ENCODE data around the gene HPN. TPM values are rescaled to one million over a fixed set of nuclear protein-coding genes. Genes with fewer than 3 reads are reported as not detected.
A peak's percentile ranks its signal among the peaks of the same experiment; 100 is the strongest.

The HPN gene
- total and polyA plus RNA-seq, 2 experiments from 2014 or later: 14.0 to 17.4 TPM

GRCh38 chr19:35108730-35109129, 67.2 kb downstream of the HPN start:
- H3K4me3 Mint-ChIP-seq: no peak overlapping the region
- Histone ChIP-seq H3K36me3 (ENCODE audit: insufficient read depth) (no peaks in the 10 kb centered on the region), H3K9me2 (ENCODE audit: insufficient read depth) (no peaks in the 10 kb centered on the region), H3K4me3 (no peak overlapping the region), H4K20me1 (replicated peaks; ENCODE audit: insufficient read depth) (no peaks in the 10 kb centered on the region), H3K4me1 (ENCODE audit: insufficient read depth) (peaks cover 4% of the 10 kb centered on the region), H3K4me2 (no peak overlapping the region), H3K79me2 (replicated peaks; ENCODE audit: insufficient read depth) (no peaks in the 10 kb centered on the region), H3K27ac (ENCODE audit: low read depth) (no peak overlapping the region), H3K27me3 (ENCODE audit: insufficient read depth) (no peaks in the 10 kb centered on the region), H2AFZ (no peak overlapping the region), H3F3A (replicated peaks; ENCODE audit: low read depth) (no peaks in the 10 kb centered on the region)
- peaks cover 19% of the 10 kb centered on the region for H3K27me3 Mint-ChIP-seq (ENCODE audit: insufficient read depth, low read depth, poor library complexity)
- H3K36me3 Mint-ChIP-seq (ENCODE audit: low read depth): peaks cover 11% of the 10 kb centered on the region; the same call in 1 of the 3 replicates
- TF ChIP-seq CREB1 (CRISPR knock-in tag; IDR thresholded peaks at IDR 0.05; ENCODE audit: low read depth): no peak
- TF ChIP-seq EZH2phosphoT487 (IDR thresholded peaks at IDR 0.05; ENCODE audit: unreplicated experiment): no peak
- TF ChIP-seq, protein P1, sequence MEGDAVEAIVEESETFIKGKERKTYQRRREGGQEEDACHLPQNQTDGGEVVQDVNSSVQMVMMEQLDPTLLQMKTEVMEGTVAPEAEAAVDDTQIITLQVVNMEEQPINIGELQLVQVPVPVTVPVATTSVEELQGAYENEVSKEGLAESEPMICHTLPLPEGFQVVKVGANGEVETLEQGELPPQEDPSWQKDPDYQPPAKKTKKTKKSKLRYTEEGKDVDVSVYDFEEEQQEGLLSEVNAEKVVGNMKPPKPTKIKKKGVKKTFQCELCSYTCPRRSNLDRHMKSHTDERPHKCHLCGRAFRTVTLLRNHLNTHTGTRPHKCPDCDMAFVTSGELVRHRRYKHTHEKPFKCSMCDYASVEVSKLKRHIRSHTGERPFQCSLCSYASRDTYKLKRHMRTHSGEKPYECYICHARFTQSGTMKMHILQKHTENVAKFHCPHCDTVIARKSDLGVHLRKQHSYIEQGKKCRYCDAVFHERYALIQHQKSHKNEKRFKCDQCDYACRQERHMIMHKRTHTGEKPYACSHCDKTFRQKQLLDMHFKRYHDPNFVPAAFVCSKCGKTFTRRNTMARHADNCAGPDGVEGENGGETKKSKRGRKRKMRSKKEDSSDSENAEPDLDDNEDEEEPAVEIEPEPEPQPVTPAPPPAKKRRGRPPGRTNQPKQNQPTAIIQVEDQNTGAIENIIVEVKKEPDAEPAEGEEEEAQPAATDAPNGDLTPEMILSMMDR (conservative IDR thresholded peaks at IDR 0.05; ENCODE audit: low read depth in 2 of 2): no peak
- no peak for TF ChIP-seq JUNB (IDR thresholded peaks at IDR 0.05; ENCODE audit: unreplicated experiment)
- DNase-seq (ENCODE audit: low spot score) (no peak), ATAC-seq (no peak)
- H3K4me1 Mint-ChIP-seq: peaks cover 16% of the 10 kb centered on the region
- no peak overlapping the region for H3K27ac Mint-ChIP-seq
- H3K9me3 Mint-ChIP-seq: no peaks in the 10 kb centered on the region; the same call in 1 of the 3 replicates

DNA sequence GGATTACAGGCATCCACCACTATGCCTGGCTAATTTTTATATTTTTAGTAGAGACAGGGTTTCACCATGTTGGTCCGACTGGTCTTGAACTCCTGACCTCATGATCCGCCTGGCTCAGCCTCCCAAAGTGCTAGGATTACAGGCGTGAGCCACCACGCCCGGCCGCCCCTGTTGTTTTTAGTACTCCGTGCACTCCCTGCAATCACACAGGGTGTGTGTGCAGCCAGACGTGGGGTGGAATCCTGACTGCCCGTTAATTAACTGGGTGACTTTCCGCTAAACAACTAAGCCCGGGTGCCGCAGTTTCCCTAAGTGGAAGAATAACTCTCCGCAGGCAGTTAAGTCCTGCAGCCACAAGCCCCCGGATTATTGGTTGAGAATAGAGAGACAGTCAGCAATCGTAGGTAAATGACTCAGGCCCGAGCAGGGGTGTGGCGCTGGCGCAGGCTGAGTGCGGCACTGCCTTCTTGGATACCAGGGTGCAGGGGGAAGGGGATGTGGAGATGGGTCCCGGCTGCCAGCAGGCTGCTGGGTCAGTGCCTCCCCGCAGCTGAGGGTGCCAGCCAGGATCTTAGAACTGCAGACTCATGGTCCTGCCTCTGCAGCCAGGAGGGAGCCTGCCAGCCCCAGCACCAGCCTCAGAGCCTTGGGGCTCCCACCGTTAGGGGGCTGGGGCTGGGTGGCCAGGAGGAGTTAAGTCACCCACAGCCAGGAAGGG, 68.0 kb downstream of the HPN start:
- peak overlapping the region; percentile 52; the same call in 1 of the 2 replicates for H3K27ac Mint-ChIP-seq
- H3K36me3 Mint-ChIP-seq (ENCODE audit: low read depth): peaks cover 11% of the 10 kb centered on the region; the same call in 1 of the 3 replicates
- no peaks in the 10 kb centered on the region for H3K27me3 ChIP-seq (ENCODE audit: insufficient read depth)
- peaks cover 21% of the 10 kb centered on the region for H3K4me1 Mint-ChIP-seq
- no peak overlapping the region for H3K4me3 ChIP-seq
- no peaks in the 10 kb centered on the region; the same call in 2 of the 3 replicates for H3K9me3 Mint-ChIP-seq
- H3K36me3 ChIP-seq (ENCODE audit: insufficient read depth): no peaks in the 10 kb centered on the region
- no peaks in the 10 kb centered on the region for H4K20me1 ChIP-seq (replicated peaks; ENCODE audit: insufficient read depth)
- H3K9me2 ChIP-seq (ENCODE audit: insufficient read depth): no peaks in the 10 kb centered on the region
- no peaks in the 10 kb centered on the region for H3K79me2 ChIP-seq (replicated peaks; ENCODE audit: insufficient read depth)
- ATAC-seq (peak; percentile 17), DNase-seq (ENCODE audit: low spot score) (peak; percentile 30)
- H3K4me2 ChIP-seq: no peak overlapping the region
- no peaks in the 10 kb centered on the region for H3F3A ChIP-seq (replicated peaks; ENCODE audit: low read depth)
- H3K4me3 Mint-ChIP-seq: no peak overlapping the region
- peak overlapping the region; percentile 69; the same call in 1 of the 2 replicates for H2AFZ ChIP-seq
- peaks cover 8% of the 10 kb centered on the region for H3K4me1 ChIP-seq (ENCODE audit: insufficient read depth)
- peaks cover 20% of the 10 kb centered on the region for H3K27me3 Mint-ChIP-seq (ENCODE audit: insufficient read depth, low read depth, poor library complexity)
- no peak overlapping the region for H3K27ac ChIP-seq (ENCODE audit: low read depth)
- TF ChIP-seq POLR2AphosphoS5 (IDR thresholded peaks at IDR 0.05; ENCODE audit: low read depth): no peak
- TF ChIP-seq, protein P1 (conservative IDR thresholded peaks at IDR 0.05; ENCODE audit: low read depth in 2 of 2): no peak
- TF ChIP-seq, protein P2, sequence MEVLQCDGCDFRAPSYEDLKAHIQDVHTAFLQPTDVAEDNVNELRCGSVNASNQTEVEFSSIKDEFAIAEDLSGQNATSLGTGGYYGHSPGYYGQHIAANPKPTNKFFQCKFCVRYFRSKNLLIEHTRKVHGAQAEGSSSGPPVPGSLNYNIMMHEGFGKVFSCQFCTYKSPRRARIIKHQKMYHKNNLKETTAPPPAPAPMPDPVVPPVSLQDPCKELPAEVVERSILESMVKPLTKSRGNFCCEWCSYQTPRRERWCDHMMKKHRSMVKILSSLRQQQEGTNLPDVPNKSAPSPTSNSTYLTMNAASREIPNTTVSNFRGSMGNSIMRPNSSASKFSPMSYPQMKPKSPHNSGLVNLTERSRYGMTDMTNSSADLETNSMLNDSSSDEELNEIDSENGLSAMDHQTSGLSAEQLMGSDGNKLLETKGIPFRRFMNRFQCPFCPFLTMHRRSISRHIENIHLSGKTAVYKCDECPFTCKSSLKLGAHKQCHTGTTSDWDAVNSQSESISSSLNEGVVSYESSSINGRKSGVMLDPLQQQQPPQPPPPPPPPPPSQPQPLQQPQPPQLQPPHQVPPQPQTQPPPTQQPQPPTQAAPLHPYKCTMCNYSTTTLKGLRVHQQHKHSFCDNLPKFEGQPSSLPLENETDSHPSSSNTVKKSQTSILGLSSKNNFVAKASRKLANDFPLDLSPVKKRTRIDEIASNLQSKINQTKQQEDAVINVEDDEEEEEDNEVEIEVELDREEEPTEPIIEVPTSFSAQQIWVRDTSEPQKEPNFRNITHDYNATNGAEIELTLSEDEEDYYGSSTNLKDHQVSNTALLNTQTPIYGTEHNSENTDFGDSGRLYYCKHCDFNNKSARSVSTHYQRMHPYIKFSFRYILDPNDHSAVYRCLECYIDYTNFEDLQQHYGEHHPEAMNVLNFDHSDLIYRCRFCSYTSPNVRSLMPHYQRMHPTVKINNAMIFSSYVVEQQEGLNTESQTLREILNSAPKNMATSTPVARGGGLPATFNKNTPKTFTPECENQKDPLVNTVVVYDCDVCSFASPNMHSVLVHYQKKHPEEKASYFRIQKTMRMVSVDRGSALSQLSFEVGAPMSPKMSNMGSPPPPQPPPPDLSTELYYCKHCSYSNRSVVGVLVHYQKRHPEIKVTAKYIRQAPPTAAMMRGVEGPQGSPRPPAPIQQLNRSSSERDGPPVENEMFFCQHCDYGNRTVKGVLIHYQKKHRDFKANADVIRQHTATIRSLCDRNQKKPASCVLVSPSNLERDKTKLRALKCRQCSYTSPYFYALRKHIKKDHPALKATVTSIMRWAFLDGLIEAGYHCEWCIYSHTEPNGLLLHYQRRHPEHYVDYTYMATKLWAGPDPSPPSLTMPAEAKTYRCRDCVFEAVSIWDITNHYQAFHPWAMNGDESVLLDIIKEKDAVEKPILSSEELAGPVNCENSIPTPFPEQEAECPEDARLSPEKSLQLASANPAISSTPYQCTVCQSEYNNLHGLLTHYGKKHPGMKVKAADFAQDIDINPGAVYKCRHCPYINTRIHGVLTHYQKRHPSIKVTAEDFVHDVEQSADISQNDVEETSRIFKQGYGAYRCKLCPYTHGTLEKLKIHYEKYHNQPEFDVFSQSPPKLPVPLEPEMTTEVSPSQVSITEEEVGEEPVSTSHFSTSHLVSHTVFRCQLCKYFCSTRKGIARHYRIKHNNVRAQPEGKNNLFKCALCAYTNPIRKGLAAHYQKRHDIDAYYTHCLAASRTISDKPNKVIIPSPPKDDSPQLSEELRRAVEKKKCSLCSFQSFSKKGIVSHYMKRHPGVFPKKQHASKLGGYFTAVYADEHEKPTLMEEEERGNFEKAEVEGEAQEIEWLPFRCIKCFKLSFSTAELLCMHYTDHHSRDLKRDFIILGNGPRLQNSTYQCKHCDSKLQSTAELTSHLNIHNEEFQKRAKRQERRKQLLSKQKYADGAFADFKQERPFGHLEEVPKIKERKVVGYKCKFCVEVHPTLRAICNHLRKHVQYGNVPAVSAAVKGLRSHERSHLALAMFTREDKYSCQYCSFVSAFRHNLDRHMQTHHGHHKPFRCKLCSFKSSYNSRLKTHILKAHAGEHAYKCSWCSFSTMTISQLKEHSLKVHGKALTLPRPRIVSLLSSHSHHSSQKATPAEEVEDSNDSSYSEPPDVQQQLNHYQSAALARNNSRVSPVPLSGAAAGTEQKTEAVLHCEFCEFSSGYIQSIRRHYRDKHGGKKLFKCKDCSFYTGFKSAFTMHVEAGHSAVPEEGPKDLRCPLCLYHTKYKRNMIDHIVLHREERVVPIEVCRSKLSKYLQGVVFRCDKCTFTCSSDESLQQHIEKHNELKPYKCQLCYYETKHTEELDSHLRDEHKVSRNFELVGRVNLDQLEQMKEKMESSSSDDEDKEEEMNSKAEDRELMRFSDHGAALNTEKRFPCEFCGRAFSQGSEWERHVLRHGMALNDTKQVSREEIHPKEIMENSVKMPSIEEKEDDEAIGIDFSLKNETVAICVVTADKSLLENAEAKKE (CRISPR knock-in tag; IDR thresholded peaks at IDR 0.05): no peak
- no peak for TF ChIP-seq CREB1 (CRISPR knock-in tag; IDR thresholded peaks at IDR 0.05; ENCODE audit: low read depth)
- no peak for TF ChIP-seq JUNB (IDR thresholded peaks at IDR 0.05; ENCODE audit: unreplicated experiment)
- no peak for TF ChIP-seq STAT1 (IDR thresholded peaks at IDR 0.05; ENCODE audit: unreplicated experiment)
- no peak for TF ChIP-seq ZNF114 (CRISPR knock-in tag; IDR thresholded peaks at IDR 0.05)
- TF ChIP-seq ZNF331 (CRISPR knock-in tag; IDR thresholded peaks at IDR 0.05; ENCODE audit: low read depth): no peak
- no peak for TF ChIP-seq NANOG (IDR thresholded peaks at IDR 0.05; ENCODE audit: borderline replicate concordance)

Measured in GM23338 (cell line).